Transverse colon (tissue), 4 donors: ENCODE measurements around the gene CEBPE.

ENCODE experiments used
- POLR2AphosphoS5 ChIP-seq, 3 donors: sonication (generic); formaldehyde crosslinking; IDR thresholded peaks; one replicate each; pipeline ENCODE4 v1.6.1; 2016; ENCODE audit warnings: antibody characterized with exemption in 3 of 3
- TF ChIP-seq, protein P1 (sequence below), 5 experiments: fragments of 200-600 bp in 3 of 5; fragments of 450-650 bp in 2 of 5; sonication (generic) in 3 of 5; IDR thresholded peaks; 1 replicate in 2 of 5; 2 replicates in 3 of 5; pipeline ENCODE4 v1.5.1; 2016 to 2017; ENCODE audit warnings: antibody characterized with exemption in 5 of 5, inconsistent platforms in 3 of 5, mild to moderate bottlenecking in 2 of 5, moderate library complexity in 1 of 5

DNA sequence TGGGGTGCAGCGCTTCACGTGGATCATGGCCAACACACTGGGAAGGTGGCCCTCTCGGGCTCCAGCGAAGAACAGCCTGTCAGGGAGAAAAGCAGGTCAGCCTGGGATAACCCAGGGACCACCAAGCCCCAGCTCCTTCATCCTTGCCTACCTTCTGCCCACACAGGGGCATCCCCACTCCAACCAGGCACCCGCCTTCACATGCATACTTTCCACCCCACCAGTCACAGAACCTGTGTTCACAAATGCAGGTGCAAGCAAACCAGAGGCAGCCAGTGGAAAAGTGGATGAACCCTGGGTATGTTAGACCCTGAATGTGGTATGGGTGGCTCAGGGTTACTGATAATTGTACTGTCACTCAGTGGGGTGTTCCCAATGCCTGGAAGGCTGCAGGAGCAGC, 12.4 kb upstream of the CEBPE start:
- TF ChIP-seq, protein P1, sequence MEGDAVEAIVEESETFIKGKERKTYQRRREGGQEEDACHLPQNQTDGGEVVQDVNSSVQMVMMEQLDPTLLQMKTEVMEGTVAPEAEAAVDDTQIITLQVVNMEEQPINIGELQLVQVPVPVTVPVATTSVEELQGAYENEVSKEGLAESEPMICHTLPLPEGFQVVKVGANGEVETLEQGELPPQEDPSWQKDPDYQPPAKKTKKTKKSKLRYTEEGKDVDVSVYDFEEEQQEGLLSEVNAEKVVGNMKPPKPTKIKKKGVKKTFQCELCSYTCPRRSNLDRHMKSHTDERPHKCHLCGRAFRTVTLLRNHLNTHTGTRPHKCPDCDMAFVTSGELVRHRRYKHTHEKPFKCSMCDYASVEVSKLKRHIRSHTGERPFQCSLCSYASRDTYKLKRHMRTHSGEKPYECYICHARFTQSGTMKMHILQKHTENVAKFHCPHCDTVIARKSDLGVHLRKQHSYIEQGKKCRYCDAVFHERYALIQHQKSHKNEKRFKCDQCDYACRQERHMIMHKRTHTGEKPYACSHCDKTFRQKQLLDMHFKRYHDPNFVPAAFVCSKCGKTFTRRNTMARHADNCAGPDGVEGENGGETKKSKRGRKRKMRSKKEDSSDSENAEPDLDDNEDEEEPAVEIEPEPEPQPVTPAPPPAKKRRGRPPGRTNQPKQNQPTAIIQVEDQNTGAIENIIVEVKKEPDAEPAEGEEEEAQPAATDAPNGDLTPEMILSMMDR (IDR thresholded peaks at IDR 0.05), result no peak
- TF ChIP-seq POLR2AphosphoS5 (IDR thresholded peaks at IDR 0.05), result no peak
